GM19468 (cell line): ENCODE results near the gene MAN2C1.
"Not testable (repeated sequence)": the region's sequence is repeated elsewhere in the genome, so short reads cannot be mapped to it uniquely, and the experiment has no call there.

Experiments
- ATAC-seq: cut with Tn5 transposase; IDR thresholded peaks from one replicate; pipeline ENCODE4 v1.9.1; 2021; ENCODE audit warnings: mild to moderate bottlenecking, moderate library complexity, moderate number of reproducible peaks; ENCODE audit not compliant: unreplicated experiment; ENCODE audit errors: extremely low read depth

MAN2C1 gene

GRCh38 chr15:75367913-75368688 lies at the start of gene MAN2C1:
Gene MAN2C1, minus strand, starts transcription at chr15:75368607. Its CDS starts 24 bp downstream, at chr15:75368583.
- peak; percentile 77 for ATAC-seq

- no peak for ATAC-seq
Measured at GRCh38 chr15:75416584-75416983, 48.2 kb upstream of the MAN2C1 start.

DNA sequence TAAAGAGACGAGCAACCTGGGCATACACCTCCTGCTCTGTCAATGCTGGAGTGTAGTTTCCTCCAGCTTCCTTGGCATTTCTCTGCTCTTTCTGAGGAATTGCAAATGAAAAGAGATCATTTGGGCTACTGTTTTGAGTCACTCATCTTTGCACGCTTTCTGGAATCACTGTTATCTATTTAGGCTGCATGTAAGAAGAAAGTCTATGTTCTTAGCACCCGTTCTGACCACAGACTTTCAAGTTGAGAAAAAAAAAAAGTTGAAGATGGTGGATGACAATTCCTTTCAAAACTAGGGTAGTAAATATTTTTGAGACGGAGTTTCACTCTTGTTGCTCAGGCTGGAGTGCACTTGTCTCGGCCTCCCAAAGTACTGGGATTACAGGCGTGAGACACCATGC lies 41.8 kb upstream of the MAN2C1 start:
- no peak for ATAC-seq

DNA sequence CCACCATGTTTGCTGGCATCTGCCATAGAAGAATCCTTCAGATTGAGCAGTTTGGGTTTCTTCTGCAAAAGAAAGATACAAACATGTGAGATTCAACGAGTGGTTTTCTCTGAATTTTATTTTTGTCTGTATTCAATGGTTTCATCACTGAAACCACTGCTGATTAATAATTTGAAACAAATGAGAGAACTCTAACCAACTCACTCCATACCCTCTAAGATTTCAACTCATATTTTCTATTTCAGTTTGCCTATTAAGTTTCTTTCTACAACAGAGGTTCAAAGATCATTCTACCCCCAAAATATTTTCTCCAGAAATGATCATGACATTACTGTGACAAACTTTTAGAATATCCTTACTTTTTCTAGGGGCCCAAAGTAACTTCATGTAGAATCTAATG lies 38.7 kb upstream of the MAN2C1 start:
- no peak for ATAC-seq

GRCh38 chr15:75403892-75404291 lies 35.5 kb upstream of the MAN2C1 start:
- no peak for ATAC-seq

DNA sequence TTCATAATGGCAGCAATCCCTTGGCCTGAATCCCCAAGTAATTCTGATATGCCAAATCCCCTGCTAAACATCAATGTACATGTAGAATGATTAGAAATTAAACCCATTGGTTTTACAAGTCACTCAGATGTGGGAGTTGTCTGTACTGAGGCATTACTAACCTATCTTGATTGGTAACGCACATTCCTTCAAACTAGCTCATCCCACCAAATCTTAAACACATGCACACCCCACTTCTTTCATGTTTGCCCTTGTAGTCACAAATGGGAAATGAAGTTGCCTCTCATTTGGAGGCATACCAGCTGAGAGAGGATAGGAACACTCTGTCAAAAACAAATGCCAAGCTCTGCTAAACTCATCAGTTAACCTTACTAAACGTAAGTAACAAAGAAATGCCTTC lies 29.1 kb upstream of the MAN2C1 start:
- no peak for ATAC-seq

DNA sequence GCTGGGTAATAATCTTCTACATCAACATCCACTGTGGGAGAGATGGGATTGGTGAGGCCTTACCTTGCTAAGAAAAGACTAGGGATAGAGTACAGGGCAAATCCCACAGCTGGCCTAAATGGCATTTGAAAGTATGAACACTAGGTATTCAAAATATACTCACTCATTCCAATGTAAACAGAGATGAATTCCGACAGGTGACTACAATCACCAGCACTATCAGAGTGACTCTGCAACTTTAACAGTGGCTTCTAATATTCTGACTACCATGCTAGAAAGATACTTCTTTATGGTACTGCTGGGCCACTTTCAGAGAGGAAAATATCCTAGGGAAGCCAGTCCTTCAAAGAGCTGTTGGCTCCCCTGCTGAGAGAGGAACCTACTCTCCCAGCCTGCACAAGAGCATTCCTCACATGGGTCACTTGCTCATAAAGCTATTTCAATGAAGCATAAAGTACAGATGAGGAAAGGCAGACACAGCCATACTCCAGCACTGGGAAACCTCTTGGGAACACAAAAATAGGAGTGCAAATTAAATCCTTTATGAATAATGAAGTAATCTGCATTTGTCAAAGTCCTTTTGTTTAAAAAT lies 21.5 kb upstream of the MAN2C1 start:
- ATAC-seq: no peak

- ATAC-seq: not testable (repeated sequence)
Measured at GRCh38 chr15:75383986-75384385, 15.6 kb upstream of the MAN2C1 start.

DNA sequence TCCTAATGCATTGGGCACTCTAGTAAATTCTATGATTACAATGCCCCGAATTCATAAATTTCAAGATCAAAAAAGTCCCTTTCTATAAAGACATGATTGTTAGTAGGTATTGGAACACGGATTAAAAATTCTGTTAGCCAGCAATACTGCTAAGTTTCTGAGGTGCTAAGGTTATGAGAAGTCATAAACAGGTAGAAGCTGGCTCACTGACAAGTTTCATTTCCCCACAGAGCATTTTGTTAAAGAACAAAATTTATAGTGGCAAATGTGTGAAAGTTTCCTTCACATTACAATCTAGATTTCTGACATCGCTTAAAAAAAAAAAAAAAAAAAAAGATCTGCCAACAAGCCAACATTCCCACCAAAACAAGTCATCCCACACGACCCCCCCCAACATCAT lies 12.4 kb upstream of the MAN2C1 start:
- ATAC-seq: no peak

DNA sequence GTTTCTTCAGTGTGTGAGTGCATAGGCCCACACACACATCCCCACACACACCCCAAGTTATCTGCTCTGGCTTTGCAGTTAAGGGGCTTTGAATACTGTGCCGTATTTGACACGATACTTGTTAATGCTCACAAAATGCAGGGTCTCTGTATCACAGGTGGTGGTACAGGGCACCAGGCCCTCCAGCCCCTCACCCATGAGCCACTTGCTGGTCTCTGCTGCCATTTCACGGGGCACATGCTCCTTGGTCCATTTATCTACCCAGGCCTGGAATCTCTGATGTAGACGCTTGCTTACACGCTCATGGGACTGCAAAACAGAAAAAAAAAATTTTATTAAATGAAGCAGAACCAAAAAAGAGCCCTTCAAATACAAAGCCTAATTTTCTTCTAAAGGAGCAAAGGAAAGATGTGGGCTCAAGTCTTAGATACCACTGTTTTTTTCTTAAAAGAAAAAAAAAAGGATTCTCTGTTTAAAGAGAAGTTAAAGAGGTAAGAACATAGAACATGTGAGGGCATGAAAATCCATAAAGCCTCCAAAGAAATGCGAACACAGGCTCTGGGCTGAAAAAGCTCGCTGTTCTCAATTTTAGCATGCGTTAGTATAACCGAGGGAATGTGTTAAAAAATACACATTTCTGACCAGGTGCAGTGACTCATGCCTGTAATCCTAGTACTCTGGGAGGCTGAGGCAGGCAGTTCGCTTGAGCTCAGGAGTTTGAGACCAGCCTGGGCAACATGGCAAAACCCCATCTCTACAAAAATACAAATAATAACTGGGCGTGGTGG lies 3.7 kb upstream of the MAN2C1 start:
- no peak for ATAC-seq

GRCh38 chr15:75371486-75371885 lies 3.1 kb upstream of the MAN2C1 start:
- ATAC-seq: no peak

- ATAC-seq: no peak
Measured at GRCh38 chr15:75369897-75370581, 1.6 kb upstream of the MAN2C1 start.

DNA sequence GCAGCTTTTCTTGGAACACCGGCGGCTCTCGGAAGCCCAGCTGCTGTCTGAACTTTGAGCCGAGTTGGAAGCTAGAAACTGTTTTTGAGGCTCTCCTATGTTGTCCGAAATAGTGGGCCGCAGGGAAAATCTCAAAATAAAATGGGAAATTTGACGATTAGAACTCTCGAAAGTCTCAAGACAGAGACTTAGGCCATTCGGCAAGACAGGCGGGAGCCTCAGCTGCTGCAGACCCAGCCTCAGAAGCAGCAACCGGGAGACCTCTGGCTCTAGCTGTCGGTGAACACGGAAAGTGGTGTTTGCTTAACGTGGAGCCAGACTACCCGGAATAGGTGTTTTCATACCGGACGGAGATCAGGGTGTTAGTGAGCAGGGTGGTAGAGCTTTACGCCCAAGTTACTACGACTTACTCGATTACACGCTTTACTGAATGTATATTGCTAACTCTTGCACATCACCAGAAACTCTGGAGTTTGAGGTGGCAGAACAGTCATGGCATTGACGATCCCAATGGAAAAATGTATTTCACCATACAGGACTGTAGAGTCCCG lies 357 bp upstream of the MAN2C1 start:
- no peak for ATAC-seq

DNA sequence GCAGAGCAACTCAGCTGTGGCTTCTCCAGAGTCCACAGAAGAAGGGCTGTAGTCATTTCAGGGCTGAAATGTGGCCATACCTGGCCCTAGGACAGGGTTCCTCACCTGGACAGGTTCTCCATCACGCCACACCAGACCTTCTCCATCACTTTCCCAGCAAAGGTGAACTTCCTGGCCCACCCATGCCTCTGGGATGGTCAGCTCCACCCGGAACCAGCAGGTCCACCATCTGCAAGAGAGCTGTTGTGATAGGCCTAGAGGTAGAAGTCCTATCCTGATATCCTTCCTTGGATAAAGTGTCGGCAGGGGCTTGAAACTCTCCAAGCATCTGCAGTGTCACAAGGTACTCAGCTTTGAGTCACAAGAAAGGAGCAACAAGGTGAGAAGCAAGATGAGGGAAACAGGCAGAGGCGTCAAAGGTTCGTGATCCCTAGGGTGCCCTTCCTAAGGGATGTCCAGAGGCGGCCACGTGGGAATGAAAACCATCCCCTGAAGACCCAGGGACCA lies 948 bp downstream of the MAN2C1 start:
- ATAC-seq: no peak

DNA sequence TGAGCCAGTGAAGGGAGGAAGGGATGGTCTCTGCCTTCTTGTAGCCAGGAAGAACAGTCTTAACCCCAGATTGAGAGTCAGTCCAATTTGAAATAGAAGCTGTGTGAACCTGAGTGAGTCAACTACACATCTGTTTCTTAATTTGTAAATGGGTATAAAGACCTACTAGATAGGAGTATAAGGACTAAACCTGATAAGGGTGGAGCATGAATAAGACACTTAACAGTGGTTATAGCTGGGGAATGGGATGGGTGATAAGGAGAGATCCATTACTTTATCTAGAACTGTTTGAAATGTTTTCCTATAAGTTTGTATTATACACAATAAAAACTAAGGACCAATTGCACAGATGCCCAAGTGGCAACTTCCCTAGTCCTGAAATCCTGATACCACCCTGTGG lies 1.4 kb downstream of the MAN2C1 start:
- no peak for ATAC-seq

- ATAC-seq: no peak
Measured at GRCh38 chr15:75366163-75366562, 2.2 kb downstream of the MAN2C1 start.

DNA sequence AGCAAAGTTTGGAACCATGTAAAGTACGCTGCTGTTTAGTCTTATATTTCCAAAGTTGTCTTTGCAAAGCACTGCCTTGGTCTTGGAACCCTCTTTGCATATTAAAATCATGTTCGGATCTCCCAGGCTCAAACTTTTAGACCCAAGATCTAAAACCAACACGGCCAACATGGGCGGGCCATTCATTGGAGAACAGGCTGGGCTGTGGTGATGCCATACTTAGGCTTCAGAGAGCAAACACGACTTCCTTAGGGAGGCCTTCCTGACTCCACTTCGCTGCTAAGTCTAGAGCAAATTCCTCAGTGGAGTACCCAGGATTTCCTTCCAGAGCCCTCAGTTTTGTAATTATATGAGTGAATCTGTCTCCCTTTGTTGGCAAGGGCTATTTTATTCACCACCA lies 3.5 kb downstream of the MAN2C1 start:
- no peak for ATAC-seq

GRCh38 chr15:75363786-75364185 lies 4.6 kb downstream of the MAN2C1 start:
- no peak for ATAC-seq

- no peak for ATAC-seq
Measured at GRCh38 chr15:75362642-75363249, 5.7 kb downstream of the MAN2C1 start.
